Astrocyte (in vitro differentiated cells and primary cell): ENCODE results near the gene DUSP2. TPM values are rescaled to one million over a fixed set of nuclear protein-coding genes. Genes with fewer than 3 reads are reported as not detected.

Experiments used
- DNase-seq: peaks from one replicate; pipeline ENCODE4 v3.0.0-alpha.2; 2010; ENCODE audit warnings: low read depth
- FAIRE-seq: peaks from 2 replicates; lab custom pipeline; 2011; peaks lifted over from hg19 to GRCh38; lab: Jason Lieb, UNC
- H2AFZ ChIP-seq: 2 replicates; pipeline ENCODE4 v1.6.0; 2012; ENCODE audit warnings: low read depth, low read length, inconsistent platforms
- H3K27ac ChIP-seq: 2 replicates; pipeline ENCODE4 v1.5.1; 2011; ENCODE audit warnings: low read depth, low read length, inconsistent platforms
- H3K27me3 ChIP-seq: 2 replicates; pipeline ENCODE4 v1.6.0; 2011; ENCODE audit warnings: low read length, inconsistent platforms; ENCODE audit not compliant: insufficient read depth
- H3K36me3 ChIP-seq: 2 replicates; pipeline ENCODE4 v1.5.1; 2011; ENCODE audit warnings: low read length, inconsistent platforms; ENCODE audit not compliant: insufficient read depth
- H3K4me1 ChIP-seq: 2 replicates; pipeline ENCODE4 v1.5.1; 2011; ENCODE audit warnings: low read length, inconsistent platforms; ENCODE audit not compliant: insufficient read depth
- H3K4me2 ChIP-seq: 2 replicates; pipeline ENCODE4 v1.6.0; 2012; ENCODE audit warnings: low read length, inconsistent platforms
- H3K4me3 ChIP-seq: 2 replicates; pipeline ENCODE4 v1.5.1; 2011; ENCODE audit warnings: low read depth, mild to moderate bottlenecking, low read length, inconsistent platforms; ENCODE audit not compliant: insufficient read depth
- H3K79me2 ChIP-seq: 2 replicates; pipeline ENCODE4 v1.6.0; 2012; ENCODE audit warnings: mild to moderate bottlenecking, low read length, inconsistent platforms; ENCODE audit not compliant: insufficient read depth
- H3K9ac ChIP-seq: 2 replicates; pipeline ENCODE4 v1.6.0; 2012; ENCODE audit warnings: mild to moderate bottlenecking, low read length, inconsistent platforms
- H3K9me3 ChIP-seq: 2 replicates; pipeline ENCODE4 v1.5.1; 2012; ENCODE audit warnings: low read depth, mild to moderate bottlenecking, low read length, inconsistent platforms; ENCODE audit not compliant: insufficient read depth
- H4K20me1 ChIP-seq: 2 replicates; pipeline ENCODE4 v1.6.0; 2012; ENCODE audit warnings: low read length, inconsistent platforms; ENCODE audit not compliant: insufficient read depth
- H3K27ac Mint-ChIP-seq: one replicate; pipeline ENCODE4 v1.8.0; 2021; ENCODE audit warnings: mild to moderate bottlenecking, mixed read lengths; ENCODE audit not compliant: unreplicated experiment
- H3K27me3 Mint-ChIP-seq: one replicate; pipeline ENCODE4 v1.8.0; 2021; ENCODE audit warnings: low read depth, mixed read lengths; ENCODE audit not compliant: unreplicated experiment
- H3K36me3 Mint-ChIP-seq: one replicate; pipeline ENCODE4 v1.8.0; 2021; ENCODE audit warnings: low read depth, mixed read lengths; ENCODE audit not compliant: unreplicated experiment
- H3K4me1 Mint-ChIP-seq: one replicate; pipeline ENCODE4 v1.8.0; 2021; ENCODE audit warnings: low read depth, mixed read lengths; ENCODE audit not compliant: unreplicated experiment
- H3K4me3 Mint-ChIP-seq: one replicate; pipeline ENCODE4 v1.8.0; 2021; ENCODE audit warnings: mild to moderate bottlenecking, moderate library complexity, mixed read lengths; ENCODE audit not compliant: unreplicated experiment
- H3K9me3 Mint-ChIP-seq: one replicate; pipeline ENCODE4 v1.8.0; 2021; ENCODE audit warnings: mild to moderate bottlenecking, mixed read lengths; ENCODE audit not compliant: unreplicated experiment
- CTCF ChIP-seq: IDR thresholded peaks from 2 replicates; pipeline ENCODE4 v1.5.1; 2011; ENCODE audit warnings: low read depth, mild to moderate bottlenecking, inconsistent platforms, low read length, moderate library complexity; ENCODE audit not compliant: insufficient read depth
- EZH2 ChIP-seq: IDR thresholded peaks from 2 replicates; pipeline ENCODE4 v1.6.1; 2012; ENCODE audit warnings: mild to moderate bottlenecking, low read length, inconsistent platforms; ENCODE audit not compliant: insufficient read depth
- total RNA-seq: library from RNA; stranded (reverse); gene quantifications from 2 replicates; pipeline ENCODE4 v1.2.1, GENCODE V29; 2021

DUSP2 gene
- total RNA-seq, 1 donor from 2014 or later: 0.95 TPM

GRCh38 chr2:96097951-96098823, 47.1 kb downstream of the DUSP2 start:
- H3K27ac Mint-ChIP-seq: no peak overlapping the region
- no peaks in the 10 kb centered on the region for H3K9me3 ChIP-seq
- no peak overlapping the region for H3K9ac ChIP-seq
- no peaks in the 10 kb centered on the region for H3K79me2 ChIP-seq
- TF ChIP-seq EZH2 (no peak), CTCF (no peak)
- H3K27ac ChIP-seq: no peak overlapping the region
- H3K36me3 Mint-ChIP-seq: no peaks in the 10 kb centered on the region
- no peaks in the 10 kb centered on the region for H3K36me3 ChIP-seq
- H4K20me1 ChIP-seq: no peaks in the 10 kb centered on the region
- no peak overlapping the region for H3K4me3 Mint-ChIP-seq
- no peak overlapping the region for H3K4me2 ChIP-seq
- FAIRE-seq (no peak), DNase-seq (no peak)
- H3K27me3 Mint-ChIP-seq: peaks cover 14% of the 10 kb centered on the region
- no peak overlapping the region for H2AFZ ChIP-seq
- H3K4me1 ChIP-seq: peaks cover 3% of the 10 kb centered on the region
- no peaks in the 10 kb centered on the region for H3K9me3 Mint-ChIP-seq
- no peak overlapping the region for H3K4me3 ChIP-seq
- H3K27me3 ChIP-seq: peaks cover 8% of the 10 kb centered on the region
- no peaks in the 10 kb centered on the region for H3K4me1 Mint-ChIP-seq

GRCh38 chr2:96097441-96097840, 47.8 kb downstream of the DUSP2 start:
- FAIRE-seq (no peak), DNase-seq (no peak)
- Histone ChIP-seq H2AFZ (no peak overlapping the region), H3K27ac (no peak overlapping the region), H3K79me2 (no peaks in the 10 kb centered on the region), H4K20me1 (no peaks in the 10 kb centered on the region), H3K27me3 (peaks cover 8% of the 10 kb centered on the region), H3K36me3 (no peaks in the 10 kb centered on the region), H3K4me2 (no peak overlapping the region), H3K9me3 (no peaks in the 10 kb centered on the region), H3K4me3 (no peak overlapping the region), H3K4me1 (peaks cover 3% of the 10 kb centered on the region), H3K9ac (no peak overlapping the region)
- H3K4me1 Mint-ChIP-seq: no peaks in the 10 kb centered on the region
- H3K36me3 Mint-ChIP-seq: no peaks in the 10 kb centered on the region
- H3K27me3 Mint-ChIP-seq: peaks cover 12% of the 10 kb centered on the region
- H3K27ac Mint-ChIP-seq: no peak overlapping the region
- no peaks in the 10 kb centered on the region for H3K9me3 Mint-ChIP-seq
- TF ChIP-seq EZH2: no peak
- TF ChIP-seq CTCF: no peak
- H3K4me3 Mint-ChIP-seq: no peak overlapping the region

- TF ChIP-seq EZH2 (no peak), CTCF (no peak)
- H2AFZ ChIP-seq: no peak overlapping the region
- Mint-ChIP-seq H3K27me3 (peaks cover 12% of the 10 kb centered on the region), H3K36me3 (no peaks in the 10 kb centered on the region), H3K27ac (no peak overlapping the region), H3K4me3 (no peak overlapping the region), H3K4me1 (peaks cover 7% of the 10 kb centered on the region), H3K9me3 (no peaks in the 10 kb centered on the region)
- H3K9me3 ChIP-seq: no peaks in the 10 kb centered on the region
- no peaks in the 10 kb centered on the region for H3K4me1 ChIP-seq
- FAIRE-seq (no peak), DNase-seq (no peak)
- H3K4me2 ChIP-seq: no peak overlapping the region
- H3K4me3 ChIP-seq: no peak overlapping the region
- no peaks in the 10 kb centered on the region for H4K20me1 ChIP-seq
- H3K27ac ChIP-seq: no peak overlapping the region
- H3K9ac ChIP-seq: no peak overlapping the region
- no peaks in the 10 kb centered on the region for H3K79me2 ChIP-seq
- peaks cover 8% of the 10 kb centered on the region for H3K27me3 ChIP-seq
- H3K36me3 ChIP-seq: no peaks in the 10 kb centered on the region
Observed at GRCh38 chr2:96095116-96095636, 50.1 kb downstream of the DUSP2 start.
